Eye (tissue), 1 donor: ENCODE measurements around the gene FNDC3B.

Experiments used
- DNase-seq: peaks from one replicate; pipeline ENCODE4 v3.0.0-alpha.2; 2015

The FNDC3B gene

DNA sequence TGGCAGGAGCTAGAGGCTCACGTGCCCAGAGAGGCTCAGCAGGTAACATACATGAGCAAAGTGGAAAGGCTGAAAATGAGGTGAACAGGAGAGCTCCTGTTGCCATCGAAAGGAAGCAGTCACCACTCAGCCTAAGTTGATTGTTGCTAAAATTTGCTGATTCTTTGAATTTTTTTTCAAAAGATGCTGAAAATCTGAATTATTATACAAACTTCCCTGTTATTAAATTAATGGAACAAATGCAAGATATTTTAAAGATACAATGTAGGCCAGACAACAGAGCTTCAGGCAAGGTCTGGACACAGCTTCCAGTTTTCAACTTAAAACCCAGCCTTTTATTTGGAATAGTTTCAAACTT lies 257.6 kb downstream of the FNDC3B start:
- no peak for DNase-seq

DNA sequence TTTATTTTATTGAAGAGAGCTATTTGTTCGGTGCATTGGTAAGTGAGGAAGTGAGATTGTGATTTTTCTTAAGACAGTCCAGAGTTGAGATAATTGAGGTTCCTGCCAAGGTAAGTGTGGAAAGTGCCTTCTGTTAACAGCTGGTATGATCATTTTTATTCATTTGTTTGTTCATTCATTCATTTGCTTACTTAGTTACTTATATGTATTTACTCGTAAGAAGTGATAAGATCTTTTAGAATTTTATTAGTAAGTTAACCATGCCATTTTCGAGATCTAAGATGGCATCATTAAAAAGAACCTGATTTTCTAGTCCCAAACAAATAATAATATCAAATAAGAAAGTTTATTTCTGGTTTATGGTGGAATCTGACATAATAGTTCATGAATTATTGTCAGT lies 258.9 kb downstream of the FNDC3B start:
- no peak for DNase-seq

DNA sequence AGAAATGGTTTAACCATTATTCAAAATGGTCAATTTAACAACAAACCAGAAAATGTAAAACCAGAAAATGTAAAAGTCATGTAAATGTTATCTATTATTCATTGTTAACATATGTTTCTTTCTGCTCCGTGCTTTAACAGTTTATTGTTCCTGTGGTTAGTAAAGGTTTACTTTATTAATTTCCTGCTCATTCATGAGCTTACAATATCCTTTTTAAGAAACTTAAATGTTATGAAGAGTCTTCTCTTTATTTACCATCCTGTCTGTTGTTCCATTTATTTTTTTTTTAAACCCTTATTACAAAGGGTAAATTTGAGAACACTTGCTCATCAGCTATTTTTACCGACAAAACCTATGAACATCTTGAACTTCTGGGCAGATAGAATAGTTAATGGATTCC lies 260.8 kb downstream of the FNDC3B start:
- DNase-seq, result no peak

DNA sequence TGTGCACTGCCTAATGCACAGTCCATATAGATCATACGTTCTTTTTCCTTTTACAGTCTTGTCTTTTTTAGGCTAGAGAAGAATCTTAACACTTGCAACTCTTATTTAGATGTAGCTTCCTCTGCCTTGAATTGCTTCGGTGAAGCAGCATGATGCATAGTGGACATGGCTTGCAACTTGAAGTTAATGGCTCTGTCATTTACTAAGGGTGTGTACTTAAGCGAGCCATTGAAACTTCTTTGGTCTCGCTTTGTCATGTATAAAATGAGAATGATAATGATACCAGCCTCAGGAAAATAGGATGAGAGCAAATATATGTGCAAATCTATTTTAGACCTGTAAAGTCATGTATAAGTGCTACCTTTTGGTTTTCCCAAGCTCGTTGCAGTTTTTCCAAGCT lies 261.5 kb downstream of the FNDC3B start:
- no peak for DNase-seq

DNA sequence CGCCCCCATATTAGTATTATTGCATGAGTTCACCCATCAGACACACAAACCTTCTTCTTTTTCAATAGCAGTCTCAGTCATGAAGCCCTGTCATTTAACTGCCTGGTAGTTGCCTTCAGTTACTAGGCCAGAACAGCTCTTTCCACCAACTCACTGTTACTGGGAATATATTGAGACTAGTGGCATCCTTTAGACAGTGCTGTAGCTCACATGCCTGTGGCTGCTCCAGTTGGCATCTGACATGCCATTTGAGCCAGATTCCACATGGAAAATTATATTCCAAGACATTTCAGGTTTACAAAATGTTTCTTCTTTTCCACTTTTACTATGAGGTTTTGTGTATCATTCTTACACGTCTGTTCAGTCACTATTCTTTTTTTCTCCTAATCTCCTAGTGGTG lies 262.8 kb downstream of the FNDC3B start:
- DNase-seq, result no peak

DNA sequence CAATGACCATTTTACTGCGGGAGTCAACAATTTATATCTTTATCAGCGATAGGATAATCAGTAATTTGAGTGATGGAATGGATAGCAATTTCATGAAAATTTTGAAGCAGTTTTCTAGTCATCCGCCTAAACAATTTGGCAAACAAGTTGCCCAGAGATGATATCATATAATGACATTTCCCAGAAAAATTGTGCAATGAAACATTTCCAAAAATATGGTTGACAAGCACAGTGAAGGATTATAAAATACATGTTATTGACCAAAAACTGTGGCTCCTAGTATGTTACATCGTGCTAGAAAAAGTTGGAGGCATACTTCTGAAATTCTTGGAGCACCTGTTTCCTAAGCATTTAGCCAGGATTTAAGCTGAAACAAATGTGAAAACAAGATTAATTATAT lies 263.8 kb downstream of the FNDC3B start:
- no peak for DNase-seq

DNA sequence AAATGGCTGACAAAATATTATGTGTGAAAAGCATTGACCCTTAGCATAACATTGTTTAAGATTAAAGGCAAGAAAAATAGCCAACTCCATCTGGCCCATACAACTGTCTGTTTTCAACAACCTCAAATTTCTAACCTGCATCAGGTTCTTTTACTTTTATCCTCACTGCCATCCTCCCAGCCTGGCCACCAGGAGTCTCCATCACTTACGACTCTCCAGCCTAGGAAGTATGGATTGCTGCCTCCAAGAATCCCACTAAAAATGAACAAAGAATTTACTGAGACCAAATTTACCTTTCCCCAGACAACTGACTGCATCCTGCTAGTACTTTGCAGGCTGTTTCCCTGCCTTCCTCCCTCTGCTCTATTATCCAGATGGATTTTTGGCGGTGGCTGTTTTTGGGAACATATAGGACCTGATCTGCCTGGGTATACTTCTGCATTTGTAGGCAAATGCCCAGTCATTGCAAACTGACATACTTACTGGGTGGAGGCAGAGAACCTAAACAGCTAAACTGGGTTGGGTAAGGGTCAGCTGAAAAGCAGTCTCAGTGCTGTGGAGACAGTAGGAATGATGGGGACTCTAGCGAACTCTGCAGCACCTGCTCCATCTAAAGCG lies 264.7 kb downstream of the FNDC3B start:
- no peak for DNase-seq

DNA sequence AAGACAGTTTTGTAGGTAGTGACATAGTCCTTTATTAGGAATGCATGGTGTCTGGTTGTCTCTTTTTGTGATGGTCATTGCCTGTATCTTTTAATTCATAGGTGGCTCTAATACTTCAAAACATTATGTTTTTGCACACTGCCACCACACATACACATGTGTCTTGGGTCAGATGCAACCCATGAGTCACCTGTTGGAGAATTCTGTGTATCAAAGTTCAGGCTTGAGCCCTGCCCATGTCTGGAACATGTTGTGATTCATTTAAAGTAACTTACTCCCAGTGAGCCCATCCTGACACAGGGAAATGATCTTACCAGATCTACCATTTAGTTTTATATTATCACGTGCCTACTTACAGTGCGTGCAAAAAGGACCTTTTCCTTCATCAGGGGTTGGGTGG lies 266.2 kb downstream of the FNDC3B start:
- no peak for DNase-seq

DNA sequence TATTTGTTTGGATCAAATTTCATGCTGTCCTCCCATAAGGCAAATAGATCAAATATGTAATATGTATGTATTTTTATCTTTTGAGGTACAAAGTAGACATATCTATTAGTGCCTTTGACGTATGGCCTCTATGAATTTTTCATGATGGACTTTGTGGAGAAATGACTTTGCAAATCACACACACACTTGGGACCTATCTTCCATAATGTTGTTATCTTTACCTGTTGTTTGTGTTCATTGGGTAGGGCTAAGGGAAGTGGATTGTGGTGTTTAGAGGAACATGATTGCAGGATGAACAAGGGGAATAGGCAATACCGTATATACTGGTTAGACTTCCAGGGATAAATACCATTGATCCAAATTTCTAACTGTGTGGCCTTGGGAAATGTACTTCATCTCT lies 266.6 kb downstream of the FNDC3B start:
- no peak for DNase-seq

DNA sequence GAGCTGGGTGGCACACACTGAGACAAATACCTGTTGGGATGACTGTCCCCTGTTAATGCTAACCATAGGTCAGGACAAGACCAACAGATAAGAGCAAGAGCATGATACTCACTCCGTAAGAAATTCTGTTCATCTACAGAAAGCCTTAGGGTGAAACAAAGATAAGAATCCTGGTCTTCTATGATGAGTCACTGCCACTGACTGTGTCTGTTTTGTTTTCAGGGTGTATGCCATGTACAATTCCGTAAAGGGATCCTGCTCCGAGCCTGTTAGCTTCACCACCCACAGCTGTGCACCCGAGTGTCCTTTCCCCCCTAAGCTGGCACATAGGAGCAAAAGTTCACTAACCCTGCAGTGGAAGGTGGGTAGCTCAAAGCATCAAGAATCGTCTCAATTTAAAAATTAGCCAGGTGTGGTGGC lies 267.8 kb downstream of the FNDC3B start:
- no peak for DNase-seq

DNA sequence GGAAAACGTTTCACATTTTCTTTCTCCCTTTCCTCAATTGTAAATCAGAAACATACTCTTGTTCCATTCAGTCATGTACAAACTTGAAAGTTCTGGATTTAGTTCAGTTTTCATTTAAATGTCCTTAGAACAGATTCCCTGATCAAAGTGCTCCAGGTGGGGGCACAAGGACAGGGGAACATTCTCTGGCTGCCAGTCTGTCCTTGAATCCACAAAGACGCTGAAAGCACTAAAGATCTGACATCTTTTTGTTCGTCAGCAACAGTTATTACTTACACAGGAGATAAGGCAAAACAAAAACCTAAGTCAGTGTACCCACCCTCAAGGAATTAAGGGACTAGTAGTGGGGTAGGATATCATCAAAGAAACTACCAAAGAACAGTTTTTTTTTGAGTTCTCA lies 269.7 kb downstream of the FNDC3B start:
- no peak for DNase-seq

DNA sequence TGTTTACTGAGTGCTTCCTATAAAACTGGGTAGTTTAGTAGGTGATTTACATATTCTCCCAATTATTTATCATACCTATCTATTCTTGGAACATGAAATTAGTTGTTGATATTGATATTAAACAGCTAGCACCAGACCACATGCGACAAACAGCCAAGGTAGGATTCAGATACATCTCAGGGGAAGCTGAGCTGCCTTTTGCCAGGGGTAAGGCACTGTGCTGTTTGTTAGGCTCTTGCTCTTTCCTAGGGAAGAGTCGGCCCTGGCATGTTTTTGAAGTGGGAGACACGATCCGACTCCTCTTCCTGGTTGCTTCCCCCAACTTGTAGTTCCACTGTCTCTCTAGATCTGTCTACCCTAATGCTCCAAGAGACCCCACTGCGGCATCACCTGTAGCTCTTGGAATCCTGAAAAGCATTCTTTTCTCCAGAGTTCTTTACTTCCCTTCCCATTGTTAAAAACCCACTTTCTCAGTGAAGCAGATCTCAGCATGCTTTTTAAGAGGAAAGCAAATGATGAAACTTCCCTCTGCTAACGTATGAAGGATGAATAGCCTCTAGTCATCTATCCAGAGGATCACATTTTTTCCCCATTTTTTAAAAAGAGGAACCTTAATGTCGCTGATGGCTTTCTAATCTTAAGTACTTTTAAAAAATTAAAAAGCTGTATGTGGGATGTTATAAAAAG lies 270.5 kb downstream of the FNDC3B start:
- no peak for DNase-seq

DNA sequence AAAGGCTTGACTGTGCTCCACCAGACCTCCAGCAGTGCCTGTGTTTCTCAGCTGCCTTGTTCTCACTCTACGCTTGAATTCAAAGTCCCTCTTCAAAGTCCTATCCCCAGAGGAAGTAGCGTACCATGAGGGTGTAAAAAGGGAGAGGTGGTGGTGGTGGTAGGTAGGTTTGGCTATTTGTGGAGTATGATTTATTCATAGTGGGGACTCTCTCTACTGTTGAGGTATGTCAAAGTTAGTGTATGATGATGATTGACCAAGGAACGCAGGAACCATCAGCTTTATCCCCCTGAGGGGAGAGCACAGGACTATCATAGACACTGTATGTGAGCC lies 271.0 kb downstream of the FNDC3B start:
- no peak for DNase-seq

DNA sequence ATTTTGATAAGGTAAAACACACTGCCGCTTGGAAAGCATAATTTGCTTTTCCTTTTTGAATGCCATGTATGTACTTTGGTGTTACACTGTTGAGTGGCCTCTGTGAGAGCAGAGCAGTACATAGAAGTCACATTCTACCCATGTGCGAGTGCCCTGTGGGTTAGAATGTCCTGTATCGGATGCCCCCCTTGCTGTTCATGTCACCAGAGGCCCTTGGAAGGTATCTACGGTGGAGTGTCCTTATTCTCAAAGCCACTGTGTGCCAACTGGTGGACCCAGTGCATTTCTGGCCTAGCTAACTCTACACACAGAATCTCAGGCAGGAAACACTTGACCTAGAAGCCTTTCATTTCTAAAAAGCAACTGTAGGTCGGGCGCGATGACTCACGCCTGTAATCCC lies 271.8 kb downstream of the FNDC3B start:
- no peak for DNase-seq

DNA sequence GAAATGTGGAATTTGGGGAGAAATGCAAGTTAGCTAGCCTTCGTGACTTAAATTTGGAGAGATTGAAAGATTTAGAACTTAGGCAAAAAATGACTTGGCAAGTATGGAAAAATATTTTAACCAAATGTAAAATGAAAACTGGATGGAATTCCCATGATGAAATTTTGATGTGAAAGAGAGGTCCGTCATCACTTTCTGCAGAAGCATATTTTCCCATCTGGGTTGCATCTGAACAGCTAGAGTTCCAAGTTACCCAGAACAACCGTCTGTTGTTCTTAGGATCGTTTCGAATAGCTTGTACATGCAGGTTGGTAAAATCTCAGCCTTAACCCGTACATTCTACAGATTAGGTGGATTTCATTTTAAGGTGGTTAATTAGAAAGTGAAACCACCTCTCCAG lies 272.6 kb downstream of the FNDC3B start:
- no peak for DNase-seq

DNA sequence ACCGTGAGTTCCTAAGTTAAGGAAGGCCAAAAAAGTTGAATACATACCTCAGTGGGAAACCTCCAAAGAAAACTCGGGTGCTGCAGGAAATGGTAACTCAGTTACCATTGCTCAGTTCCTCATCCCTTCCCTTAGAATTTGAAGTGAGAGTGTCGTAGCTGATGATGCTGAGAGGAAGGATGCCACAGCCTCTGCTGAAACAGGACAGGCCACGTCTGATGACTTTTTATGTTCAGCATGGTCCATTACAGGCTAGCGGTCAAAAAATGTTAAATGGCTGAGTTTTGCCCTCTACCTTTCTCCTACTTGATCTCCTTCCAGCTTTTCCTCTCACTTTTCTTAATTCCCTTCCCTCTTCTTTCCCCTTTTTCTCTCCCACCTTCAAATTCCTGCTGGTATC lies 273.3 kb downstream of the FNDC3B start:
- DNase-seq, result no peak

DNA sequence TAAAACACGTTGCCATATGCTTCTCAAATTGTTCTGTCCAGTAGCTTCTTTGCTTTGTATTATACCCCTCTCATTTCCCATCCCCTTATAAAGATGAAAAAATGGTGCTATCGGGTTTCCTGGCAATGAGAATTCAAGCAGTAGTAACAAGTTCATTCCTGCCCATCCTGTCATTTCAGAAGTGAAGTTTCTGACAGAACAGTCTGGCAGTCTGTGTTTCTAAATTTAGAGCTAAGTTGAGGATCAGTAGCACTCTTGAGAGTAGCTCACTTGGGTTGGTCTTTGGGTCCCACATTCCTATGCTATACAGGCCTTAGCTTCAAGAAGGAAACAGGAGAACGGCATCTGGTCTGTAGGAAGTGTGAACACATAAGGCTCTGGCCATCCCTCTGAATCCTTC lies 274.3 kb downstream of the FNDC3B start:
- no peak for DNase-seq

DNA sequence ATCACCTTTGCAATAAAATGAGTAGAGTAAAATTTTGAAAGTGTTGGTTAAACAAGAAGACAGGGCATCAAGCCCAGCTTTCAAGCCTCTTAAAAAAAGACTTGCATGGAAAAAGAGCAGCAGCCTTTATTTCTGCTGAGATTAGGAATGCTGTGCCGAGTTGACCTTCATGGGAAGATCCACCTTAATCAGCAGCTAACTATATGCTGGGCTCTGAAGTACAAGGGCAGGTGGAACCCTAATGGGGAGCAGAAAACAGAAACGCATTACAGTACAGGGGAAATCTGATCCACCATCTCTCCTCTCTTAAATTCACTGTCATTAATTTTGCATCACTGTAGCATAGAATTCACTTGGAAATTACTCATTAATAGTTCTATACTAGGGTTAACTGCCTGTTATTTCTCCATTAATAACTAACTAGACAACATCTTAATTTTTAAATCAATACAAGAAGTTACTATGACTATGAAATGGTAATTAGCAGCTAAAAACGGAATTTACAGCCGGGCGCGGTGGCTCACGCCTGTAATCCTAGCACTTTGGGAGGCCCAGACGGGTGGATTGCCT lies 275.3 kb downstream of the FNDC3B start:
- no peak for DNase-seq

DNA sequence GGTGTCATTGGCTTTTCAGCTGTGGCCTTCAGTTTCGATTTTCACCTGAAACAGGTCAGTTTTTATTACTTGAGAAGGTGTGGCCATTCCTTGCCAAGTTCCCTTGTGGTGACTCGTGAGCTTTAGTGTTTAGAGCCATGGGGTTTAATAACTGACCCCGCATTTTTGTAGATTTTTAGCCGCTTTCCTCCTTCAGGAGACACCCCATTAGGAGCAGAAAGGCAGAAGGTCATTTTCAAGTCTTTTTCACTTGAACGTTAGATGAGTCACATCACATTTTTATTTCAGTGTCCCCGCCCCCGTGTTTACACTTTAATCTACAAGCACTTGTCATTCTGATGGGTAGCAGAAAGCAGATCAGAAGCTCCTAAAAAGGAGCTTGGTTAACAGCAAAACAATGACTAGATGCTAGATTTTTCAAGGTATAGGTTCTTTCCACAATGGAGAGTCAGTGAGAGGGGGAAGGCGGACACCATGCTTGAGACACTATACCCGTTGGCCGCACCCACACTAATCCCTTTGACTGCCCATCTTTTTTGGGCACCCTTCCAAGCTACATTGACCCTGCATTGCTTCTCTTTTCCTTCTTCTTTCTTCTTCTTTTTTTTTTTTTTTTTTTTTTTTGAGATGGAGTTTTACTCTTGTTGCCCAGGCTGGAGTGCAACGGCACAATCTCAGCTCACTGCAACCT lies 276.2 kb downstream of the FNDC3B start:
- no peak for DNase-seq

DNA sequence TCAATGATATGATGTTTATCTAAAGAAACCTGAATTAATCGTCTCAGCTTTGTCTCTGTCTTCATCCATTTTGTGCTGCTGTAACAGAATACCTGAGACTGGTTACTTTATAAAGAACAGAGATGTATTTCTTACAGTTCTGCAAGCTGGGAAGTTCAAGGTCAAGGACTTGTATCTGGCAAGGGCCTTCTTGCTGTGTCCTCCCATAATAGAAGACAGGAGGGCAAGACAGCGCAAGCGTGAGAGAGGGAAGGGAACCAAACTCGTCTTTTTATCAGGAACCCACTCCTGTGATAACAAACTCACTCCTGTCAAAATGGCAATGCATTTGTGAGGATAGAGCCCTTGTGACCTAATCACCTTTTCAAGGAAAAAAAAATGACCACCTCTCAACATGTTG lies 277.4 kb downstream of the FNDC3B start:
- no peak for DNase-seq

DNA sequence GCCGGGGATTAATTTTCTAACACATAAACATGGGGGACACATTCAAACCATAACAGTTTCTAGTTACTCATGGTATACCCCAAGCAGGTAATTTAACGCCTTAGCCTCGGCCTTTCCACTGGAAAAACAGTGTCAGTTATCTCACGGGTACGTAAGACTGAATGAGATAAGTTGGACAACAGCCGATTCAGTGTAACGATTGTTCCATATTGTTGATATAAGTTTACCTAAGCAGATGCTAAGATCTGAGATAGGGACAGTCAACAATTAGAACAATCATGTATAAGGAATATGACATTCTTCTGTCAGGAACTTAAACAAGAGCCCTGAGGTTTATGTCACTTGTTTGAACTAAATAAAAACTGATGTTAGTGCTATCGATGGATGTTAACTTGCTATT lies 278.1 kb downstream of the FNDC3B start:
- DNase-seq, result no peak

DNA sequence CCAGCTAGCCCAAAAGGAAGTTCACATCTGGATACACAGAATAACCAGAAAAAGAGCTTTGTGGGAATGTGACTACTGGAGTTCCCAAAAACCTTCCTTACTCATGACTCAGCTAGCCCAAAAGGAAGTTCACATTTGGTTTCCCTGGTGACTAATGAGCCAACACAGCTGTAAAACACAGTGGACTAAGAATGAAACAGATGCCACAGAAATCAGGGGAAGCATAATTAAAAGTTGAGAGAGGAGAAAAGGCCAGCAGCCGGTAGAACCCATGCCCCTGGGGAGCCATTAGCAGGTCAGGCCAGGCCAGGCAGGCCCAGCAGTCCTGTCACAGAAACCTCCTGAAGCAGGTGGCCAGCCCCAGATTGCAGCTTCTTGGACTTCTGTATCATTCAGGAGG lies 278.6 kb downstream of the FNDC3B start:
- peak; percentile 78 for DNase-seq

DNA sequence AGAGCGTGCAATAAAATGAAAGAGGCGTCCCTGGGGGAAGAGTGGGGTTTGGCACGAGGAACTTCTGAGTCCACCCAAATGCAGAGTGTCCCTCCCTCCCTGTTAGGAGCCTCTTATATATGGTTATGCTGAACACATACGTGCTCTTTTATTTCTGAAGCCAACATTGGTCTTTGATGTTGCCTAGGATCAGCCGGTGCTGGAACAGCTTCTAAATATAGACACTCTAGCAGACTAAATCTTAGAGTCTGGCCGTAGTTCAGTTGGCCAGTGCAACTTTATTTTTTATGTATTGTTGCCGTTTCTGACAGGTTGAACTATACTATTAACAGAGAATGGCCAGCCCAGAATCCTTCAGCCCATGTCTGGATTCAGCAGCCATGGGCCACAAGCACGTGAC lies 280.2 kb downstream of the FNDC3B start:
- DNase-seq, result no peak

DNA sequence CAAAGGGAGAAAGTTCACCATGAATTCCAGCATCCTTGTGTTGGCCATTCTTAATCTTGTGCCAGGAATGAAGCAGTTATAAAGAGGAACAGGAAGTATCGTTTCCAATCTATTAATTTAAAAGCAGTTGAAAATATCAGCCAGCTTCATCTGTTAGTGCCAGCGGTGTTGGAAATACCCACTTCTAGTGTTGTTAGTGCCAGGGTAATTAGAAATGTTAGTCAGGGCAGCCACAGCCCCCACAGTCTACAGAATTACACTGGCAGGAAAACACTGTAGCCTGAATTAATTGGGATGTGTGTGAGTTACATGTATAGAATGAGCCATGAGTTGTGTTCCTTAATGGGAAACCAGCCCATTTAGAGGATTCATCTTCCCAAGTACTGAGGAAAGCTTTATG lies 281.1 kb downstream of the FNDC3B start:
- DNase-seq, result no peak

DNA sequence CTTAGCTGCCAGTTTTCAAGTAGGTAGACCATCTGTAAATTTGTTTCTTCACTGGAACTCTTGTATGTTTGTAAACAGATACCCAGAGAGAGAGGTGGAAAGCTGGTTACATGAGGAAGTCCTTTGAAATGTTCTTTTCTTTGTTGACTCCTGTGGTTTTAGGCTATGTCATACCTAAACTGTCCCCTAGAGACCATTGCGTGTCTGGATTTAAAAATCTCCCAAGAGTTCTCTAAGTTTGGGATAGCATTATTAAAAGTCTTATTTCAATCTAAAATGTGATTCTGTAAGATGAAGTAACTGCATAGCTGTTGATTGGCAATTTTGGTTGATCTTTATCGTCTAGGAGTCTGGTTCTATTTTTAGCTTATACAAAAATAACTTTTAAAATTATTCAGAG lies 281.7 kb downstream of the FNDC3B start:
- no peak for DNase-seq
